Retinal pigment epithelial cell (primary cell): ENCODE measurements around the gene FAM184B.
A peak's percentile ranks its signal among the peaks of the same experiment; 100 is the strongest.

Experiments
- DNase-seq: peaks from one replicate; pipeline ENCODE4 v3.0.0-alpha.2; 2010; ENCODE audit warnings: low read depth
- H3K4me3 ChIP-seq: 2 replicates; pipeline ENCODE4 v1.5.1; 2011; ENCODE audit warnings: mild to moderate bottlenecking, low read length, control low read depth, moderate library complexity
- TF ChIP-seq, protein P1 (sequence below): conservative IDR thresholded peaks from 2 replicates; pipeline ENCODE4 v1.5.1; 2011; ENCODE audit warnings: low read depth, low read length, control low read depth, inconsistent platforms

Gene FAM184B

DNA sequence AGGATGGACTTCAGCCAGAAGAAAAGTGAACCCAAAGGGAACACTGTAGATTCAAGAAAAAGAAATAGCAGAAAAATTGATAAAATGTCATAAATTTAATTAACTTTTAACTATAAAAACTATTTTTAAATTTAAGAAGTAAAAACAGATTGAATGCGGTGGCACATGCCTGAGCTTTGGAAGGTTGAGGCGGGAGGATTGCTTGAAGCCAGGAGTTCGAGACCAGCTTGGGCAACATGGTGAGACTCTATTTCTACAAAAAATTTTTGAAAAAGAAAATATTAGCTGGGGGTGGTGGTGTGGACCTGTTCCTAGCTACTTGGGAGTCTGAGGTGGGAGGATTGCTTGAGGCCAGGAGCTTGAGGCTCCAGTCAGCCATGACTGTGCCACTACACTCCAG lies 3.0 kb downstream of the FAM184B start:
- DNase-seq: no peak
- TF ChIP-seq, protein P1, sequence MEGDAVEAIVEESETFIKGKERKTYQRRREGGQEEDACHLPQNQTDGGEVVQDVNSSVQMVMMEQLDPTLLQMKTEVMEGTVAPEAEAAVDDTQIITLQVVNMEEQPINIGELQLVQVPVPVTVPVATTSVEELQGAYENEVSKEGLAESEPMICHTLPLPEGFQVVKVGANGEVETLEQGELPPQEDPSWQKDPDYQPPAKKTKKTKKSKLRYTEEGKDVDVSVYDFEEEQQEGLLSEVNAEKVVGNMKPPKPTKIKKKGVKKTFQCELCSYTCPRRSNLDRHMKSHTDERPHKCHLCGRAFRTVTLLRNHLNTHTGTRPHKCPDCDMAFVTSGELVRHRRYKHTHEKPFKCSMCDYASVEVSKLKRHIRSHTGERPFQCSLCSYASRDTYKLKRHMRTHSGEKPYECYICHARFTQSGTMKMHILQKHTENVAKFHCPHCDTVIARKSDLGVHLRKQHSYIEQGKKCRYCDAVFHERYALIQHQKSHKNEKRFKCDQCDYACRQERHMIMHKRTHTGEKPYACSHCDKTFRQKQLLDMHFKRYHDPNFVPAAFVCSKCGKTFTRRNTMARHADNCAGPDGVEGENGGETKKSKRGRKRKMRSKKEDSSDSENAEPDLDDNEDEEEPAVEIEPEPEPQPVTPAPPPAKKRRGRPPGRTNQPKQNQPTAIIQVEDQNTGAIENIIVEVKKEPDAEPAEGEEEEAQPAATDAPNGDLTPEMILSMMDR: no peak
- no peak overlapping the region for H3K4me3 ChIP-seq

DNA sequence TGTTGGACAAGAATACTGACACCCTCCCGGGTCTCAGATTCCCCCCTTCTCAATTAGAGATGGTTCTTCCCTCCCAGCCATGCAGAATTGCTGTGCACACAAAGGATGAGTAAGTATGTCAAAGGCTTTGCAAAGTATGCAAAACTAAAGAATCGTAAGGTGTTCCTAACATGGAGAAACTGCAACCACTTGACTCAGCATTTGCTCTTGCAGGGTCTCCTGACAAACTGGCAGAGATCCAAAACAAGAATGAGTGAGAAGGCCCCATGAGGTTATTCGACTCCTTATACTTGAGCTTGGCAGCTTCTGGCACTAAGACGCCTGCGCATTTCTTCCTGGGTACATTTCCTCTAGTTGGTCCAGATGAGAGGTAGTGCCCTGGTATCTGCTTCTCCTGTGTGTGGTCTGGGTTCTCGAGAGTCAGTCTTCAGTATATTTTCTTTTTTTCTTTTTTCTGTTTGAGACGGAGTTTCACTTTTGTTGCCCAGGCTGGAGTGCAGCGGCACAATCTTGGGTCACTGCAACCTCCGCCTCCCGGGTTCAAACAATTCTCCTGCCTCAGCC lies 8.2 kb downstream of the FAM184B start:
- H3K4me3 ChIP-seq: no peak overlapping the region
- peak; percentile 38 for DNase-seq
- TF ChIP-seq, protein P1: no peak

DNA sequence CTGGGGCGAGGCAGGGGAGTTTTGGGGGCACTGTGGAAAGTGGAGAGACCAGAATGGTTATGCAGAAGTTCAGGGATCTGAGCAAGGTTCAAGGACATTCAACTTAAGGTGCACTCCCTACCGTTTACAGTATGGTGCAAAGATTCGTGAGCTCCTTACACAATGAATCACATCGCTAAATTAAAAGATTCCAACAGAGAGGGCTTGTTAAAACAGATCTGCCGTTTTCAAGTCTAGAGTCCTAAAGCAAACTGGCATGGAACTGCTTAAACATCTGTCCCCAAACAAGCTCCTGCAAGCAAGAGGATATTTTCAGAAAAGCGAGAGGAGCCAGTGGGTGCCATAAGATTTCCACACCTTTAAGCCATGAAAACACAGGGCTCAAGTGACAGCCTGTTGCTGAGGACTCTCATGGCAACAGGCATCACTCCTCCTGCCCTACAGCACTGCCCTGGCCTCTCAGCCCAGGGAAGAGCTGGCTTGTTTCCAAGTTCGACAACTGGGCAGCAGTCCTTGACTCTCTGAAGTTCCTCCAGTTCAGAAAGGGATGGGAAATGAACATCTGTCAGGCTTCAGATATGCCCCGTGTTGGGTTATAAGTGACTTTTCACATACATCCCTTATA lies 10.0 kb downstream of the FAM184B start:
- no peak overlapping the region for H3K4me3 ChIP-seq
- no peak for DNase-seq
- TF ChIP-seq, protein P1: no peak

- H3K4me3 ChIP-seq: no peak overlapping the region
- DNase-seq: no peak
- TF ChIP-seq, protein P1: no peak
Measured at GRCh38 chr4:17770845-17771244, 10.6 kb downstream of the FAM184B start.

- H3K4me3 ChIP-seq: no peak overlapping the region
- DNase-seq: no peak
- TF ChIP-seq, protein P1: no peak
Measured at GRCh38 chr4:17769406-17770174, 11.8 kb downstream of the FAM184B start.

DNA sequence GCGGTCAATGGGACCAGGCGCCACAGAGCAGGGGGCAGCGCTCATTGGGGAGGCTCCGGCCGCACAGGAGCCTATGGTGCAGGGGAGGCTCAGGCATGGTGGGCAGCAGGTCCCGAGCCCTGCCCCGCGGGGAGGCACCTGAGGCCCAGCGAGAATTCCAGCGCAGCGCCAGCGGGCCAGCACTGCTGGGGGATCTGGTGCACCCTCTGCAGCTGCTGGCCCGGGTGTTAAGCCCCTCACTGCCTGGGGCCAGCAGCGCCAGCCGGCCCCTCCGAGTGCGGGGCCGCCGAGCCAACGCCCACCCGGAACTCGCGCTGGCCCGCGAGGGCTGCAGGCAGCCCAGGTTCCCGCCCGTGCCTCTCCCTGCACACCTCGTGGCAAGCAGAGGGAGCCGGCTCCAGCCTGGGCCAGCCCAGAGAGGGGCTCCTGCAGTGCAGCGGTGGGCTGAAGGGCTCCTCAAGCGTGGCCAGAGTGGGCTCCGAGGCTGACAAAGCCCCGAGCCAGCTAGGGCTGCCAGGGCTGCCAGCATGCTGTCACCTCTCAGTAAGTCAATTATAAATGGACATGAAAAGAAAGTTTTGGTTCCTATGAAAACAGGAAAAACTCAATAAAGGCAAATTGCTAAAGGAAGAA lies 14.5 kb downstream of the FAM184B start:
- no peak overlapping the region for H3K4me3 ChIP-seq
- no peak for DNase-seq
- TF ChIP-seq, protein P1: no peak
